Glutamatergic neuron (in vitro differentiated cells): ENCODE measurements around the gene SPRY4. TPM values are rescaled to one million over a fixed set of nuclear protein-coding genes. Genes with fewer than 3 reads are reported as not detected.
"Not testable (repeated sequence)": the region's sequence is repeated elsewhere in the genome, so short reads cannot be mapped to it uniquely, and the experiment has no call there.

Experiments
- DNase-seq: peaks from one replicate; pipeline ENCODE4 v3.0.0; 2022
- H3K27ac Mint-ChIP-seq: one replicate; pipeline ENCODE4 v1.8.0; 2020; ENCODE audit warnings: mild to moderate bottlenecking, mixed read lengths, inconsistent platforms; ENCODE audit not compliant: unreplicated experiment
- H3K27me3 Mint-ChIP-seq: one replicate; pipeline ENCODE4 v1.8.0; 2020; ENCODE audit warnings: mild to moderate bottlenecking, moderate library complexity, mixed read lengths, inconsistent platforms; ENCODE audit not compliant: unreplicated experiment
- H3K36me3 Mint-ChIP-seq: one replicate; pipeline ENCODE4 v1.8.0; 2020; ENCODE audit warnings: mild to moderate bottlenecking, mixed read lengths, inconsistent platforms; ENCODE audit not compliant: unreplicated experiment
- H3K4me1 Mint-ChIP-seq: one replicate; pipeline ENCODE4 v1.8.0; 2020; ENCODE audit warnings: mild to moderate bottlenecking, low read depth, mixed read lengths, inconsistent platforms; ENCODE audit not compliant: unreplicated experiment
- H3K4me3 Mint-ChIP-seq: one replicate; pipeline ENCODE4 v1.8.0; 2020; ENCODE audit warnings: mild to moderate bottlenecking, mixed read lengths, inconsistent platforms; ENCODE audit not compliant: unreplicated experiment
- H3K9me3 Mint-ChIP-seq: one replicate; pipeline ENCODE4 v1.8.0; 2020; ENCODE audit warnings: mild to moderate bottlenecking, moderate library complexity, mixed read lengths, inconsistent platforms; ENCODE audit not compliant: unreplicated experiment
- CTCF ChIP-seq: fragments of 200-600 bp; sonication (generic); IDR thresholded peaks from one replicate; pipeline ENCODE4 v1.5.0; 2021; ENCODE audit not compliant: partially characterized antibody, unreplicated experiment
- total RNA-seq: library from RNA; stranded (reverse); fragmentation: NEBNext Ultra II Directional; extraction: Animal tissue kit (Norgen Biotek cat#: 25700); gene quantifications from one replicate; pipeline ENCODE4 v1.2.1, GENCODE V29; 2021; ENCODE audit not compliant: unreplicated experiment

Gene SPRY4
- total RNA-seq, 1 donor from 2014 or later, result 12.5 TPM

GRCh38 chr5:142339781-142340180, 15.0 kb upstream of the SPRY4 start:
- H3K27ac Mint-ChIP-seq, result no peak overlapping the region
- peaks cover 13% of the 10 kb centered on the region for H3K36me3 Mint-ChIP-seq
- H3K4me3 Mint-ChIP-seq, result no peak overlapping the region
- peaks cover 1% of the 10 kb centered on the region for H3K27me3 Mint-ChIP-seq
- H3K9me3 Mint-ChIP-seq, result peaks cover 7% of the 10 kb centered on the region
- DNase-seq, result no peak
- no peaks in the 10 kb centered on the region for H3K4me1 Mint-ChIP-seq
- no peak for TF ChIP-seq CTCF

- Mint-ChIP-seq H3K27me3 (peaks cover 2% of the 10 kb centered on the region), H3K4me3 (no peak overlapping the region), H3K36me3 (no peaks in the 10 kb centered on the region), H3K9me3 (no peaks in the 10 kb centered on the region), H3K4me1 (no peaks in the 10 kb centered on the region), H3K27ac (no peak overlapping the region)
- DNase-seq, result no peak
- no peak for TF ChIP-seq CTCF
Measured at GRCh38 chr5:142334538-142334937, 9.7 kb upstream of the SPRY4 start.

- not testable (repeated sequence) for H3K4me1 Mint-ChIP-seq, H3K9me3 Mint-ChIP-seq, H3K27me3 Mint-ChIP-seq, H3K4me3 Mint-ChIP-seq, H3K36me3 Mint-ChIP-seq, H3K27ac Mint-ChIP-seq, DNase-seq
Measured at GRCh38 chr5:142333749-142334148, 8.9 kb upstream of the SPRY4 start.

GRCh38 chr5:142330444-142330843, 5.6 kb upstream of the SPRY4 start:
- no peak overlapping the region for H3K4me3 Mint-ChIP-seq
- no peaks in the 10 kb centered on the region for H3K36me3 Mint-ChIP-seq
- no peak overlapping the region for H3K27ac Mint-ChIP-seq
- H3K4me1 Mint-ChIP-seq, result peaks cover 21% of the 10 kb centered on the region
- no peak for DNase-seq
- TF ChIP-seq CTCF, result no peak
- H3K9me3 Mint-ChIP-seq, result peaks cover 8% of the 10 kb centered on the region
- H3K27me3 Mint-ChIP-seq, result peaks cover 7% of the 10 kb centered on the region

GRCh38 chr5:142330026-142330425, 5.2 kb upstream of the SPRY4 start:
- Mint-ChIP-seq H3K9me3 (peaks cover 9% of the 10 kb centered on the region), H3K27ac (no peak overlapping the region), H3K4me3 (no peak overlapping the region), H3K36me3 (no peaks in the 10 kb centered on the region), H3K27me3 (peaks cover 7% of the 10 kb centered on the region), H3K4me1 (peaks cover 21% of the 10 kb centered on the region)
- no peak for DNase-seq
- TF ChIP-seq CTCF, result no peak
